Caco-2 (cell line): ENCODE data around the gene ELL3. TPM values are rescaled to one million over a fixed set of nuclear protein-coding genes. Genes with fewer than 3 reads are reported as not detected.

Source experiments
- BruUV-seq: library from RNA; stranded (reverse); fragments of 400-500 nt; replicated peaks from 2 replicates; lab custom pipeline; 2021; lab: Mats Ljungman, UMichigan
- CTCF ChIA-PET: fragments of 300-600 bp; sonication (Branson Sonifier 250); formaldehyde crosslinking; loops from one replicate; lab custom pipeline; 2022; ENCODE audit warnings: antibody characterized with exemption; lab: Charles Lee
- POLR2A ChIA-PET: fragments of 300-600 bp; sonication (Branson Sonifier 250); formaldehyde crosslinking; loops from one replicate; lab custom pipeline; 2022; ENCODE audit warnings: antibody characterized with exemption; lab: Charles Lee
- DNase-seq, 2 experiments: peaks; one replicate each; pipeline versions ENCODE4 v3.0.0 to v3.0.0-alpha.2; 2020 to 2022
- H3K27me3 ChIP-seq: replicated peaks from 2 replicates; pipeline ENCODE4 v1.6.0; 2011; ENCODE audit warnings: low read length; ENCODE audit not compliant: control insufficient read depth, insufficient read depth
- H3K36me3 ChIP-seq: 2 replicates; pipeline ENCODE4 v1.5.1; 2011; ENCODE audit warnings: low read length; ENCODE audit not compliant: control insufficient read depth, insufficient read depth
- H3K4me1 ChIP-seq: fragments of 250-450 bp; sonication (Bioruptor Pico); 2 replicates; pipeline ENCODE4 v1.5.1; 2020; ENCODE audit warnings: mild to moderate bottlenecking
- H3K4me3 ChIP-seq: 2 replicates; pipeline ENCODE4 v1.5.1; 2011; ENCODE audit warnings: low read depth, mild to moderate bottlenecking, control low read depth, low read length
- H3K9me3 ChIP-seq: fragments of 250-450 bp; sonication (Bioruptor Pico); 2 replicates; pipeline ENCODE4 v1.5.1; 2020; ENCODE audit warnings: mild to moderate bottlenecking, moderate library complexity
- H3K27ac Mint-ChIP-seq: one replicate; pipeline ENCODE4 v1.8.0; 2022; ENCODE audit warnings: mixed read lengths; ENCODE audit not compliant: unreplicated experiment
- H3K27me3 Mint-ChIP-seq: one replicate; pipeline ENCODE4 v1.8.0; 2022; ENCODE audit warnings: mixed read lengths; ENCODE audit not compliant: insufficient read depth, unreplicated experiment
- H3K36me3 Mint-ChIP-seq: one replicate; pipeline ENCODE4 v1.8.0; 2022; ENCODE audit warnings: mild to moderate bottlenecking, mixed read lengths; ENCODE audit not compliant: insufficient read depth, unreplicated experiment
- H3K4me1 Mint-ChIP-seq: one replicate; pipeline ENCODE4 v1.8.0; 2022; ENCODE audit warnings: low read depth, mixed read lengths; ENCODE audit not compliant: unreplicated experiment
- H3K4me3 Mint-ChIP-seq: one replicate; pipeline ENCODE4 v1.8.0; 2022; ENCODE audit warnings: mild to moderate bottlenecking, moderate library complexity, mixed read lengths; ENCODE audit not compliant: unreplicated experiment
- H3K9me3 Mint-ChIP-seq: one replicate; pipeline ENCODE4 v1.8.0; 2022; ENCODE audit warnings: mixed read lengths; ENCODE audit not compliant: unreplicated experiment
- intact Hi-C: fragments of 100-400 bp; cut with micrococcal nuclease; formaldehyde crosslinking; loops from one replicate; pipeline ENCODE4 v1.10.0; 2022; ENCODE audit not compliant: unreplicated experiment
- total RNA-seq: library from RNA; stranded (reverse); gene quantifications from 2 replicates; pipeline ENCODE4 v1.2.3, GENCODE V29; 2022
- TF ChIP-seq, protein P1 (sequence below), 2 experiments: fragments of 200-600 bp in 1 of 2; IDR thresholded peaks; 1 replicate in 1 of 2; 2 replicates in 1 of 2; pipeline versions ENCODE4 v1.5.1 to v1.8.0; 2011 to 2022; ENCODE audit warnings: antibody characterized with exemption in 1 of 2, control low read depth in 1 of 2, inconsistent platforms in 1 of 2, low read depth in 1 of 2, low read length in 1 of 2, mild to moderate bottlenecking in 1 of 2, moderate library complexity in 1 of 2; ENCODE audit not compliant: insufficient read depth in 1 of 2, severe bottlenecking in 1 of 2, unreplicated experiment in 1 of 2

The ELL3 gene
- total RNA-seq, 1 experiment from 2014 or later = 0.18 TPM

DNA sequence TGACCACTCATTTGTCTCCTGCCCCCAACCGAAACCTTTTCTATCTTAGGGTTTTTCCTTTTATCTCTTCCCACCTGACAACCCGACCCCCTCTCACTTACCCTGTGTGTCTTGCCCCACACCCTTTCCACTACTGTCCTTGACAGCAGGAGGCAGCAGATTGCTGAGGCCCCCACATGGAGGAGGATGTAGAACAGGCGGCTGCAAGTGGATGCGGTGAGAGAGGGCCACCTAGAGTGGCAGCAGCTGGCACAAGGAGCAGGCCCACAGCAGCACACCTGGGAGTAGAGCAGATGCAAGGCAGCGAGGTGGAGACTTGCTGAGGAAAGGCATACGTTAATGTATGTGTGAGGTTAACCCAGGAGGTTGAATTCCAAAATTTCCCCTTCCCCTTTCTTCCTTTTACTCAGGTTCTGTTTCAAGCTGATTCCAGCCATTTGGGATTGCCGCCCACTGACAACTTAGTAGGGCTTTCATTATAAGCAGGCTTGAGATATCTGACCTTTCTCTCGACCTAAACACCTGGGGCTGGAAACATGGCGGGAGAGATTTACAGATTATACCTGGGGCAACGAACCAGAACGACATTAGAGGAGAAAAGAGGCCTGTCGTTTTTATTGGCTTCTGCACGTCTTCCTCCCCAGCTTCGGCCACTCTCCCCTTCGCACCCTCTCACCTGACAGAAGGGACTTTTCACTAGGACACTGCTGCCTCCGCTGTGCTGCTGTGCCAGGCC, 22.6 kb upstream of the ELL3 start:
- Histone ChIP-seq H3K4me3 (no peak overlapping the region), H3K4me1 (peaks cover 13% of the 10 kb centered on the region), H3K36me3 (peaks cover 7% of the 10 kb centered on the region), H3K27me3 (no peaks in the 10 kb centered on the region), H3K9me3 (no peaks in the 10 kb centered on the region)
- H3K36me3 Mint-ChIP-seq = peaks cover 74% of the 10 kb centered on the region
- ChIA-PET CTCF (no interaction called here), POLR2A (no interaction called here)
- peak overlapping the region; percentile 98 for H3K4me3 Mint-ChIP-seq
- no TSS peak for BruUV-seq
- H3K27ac Mint-ChIP-seq = peak overlapping the region; percentile 99
- TF ChIP-seq, protein P1, sequence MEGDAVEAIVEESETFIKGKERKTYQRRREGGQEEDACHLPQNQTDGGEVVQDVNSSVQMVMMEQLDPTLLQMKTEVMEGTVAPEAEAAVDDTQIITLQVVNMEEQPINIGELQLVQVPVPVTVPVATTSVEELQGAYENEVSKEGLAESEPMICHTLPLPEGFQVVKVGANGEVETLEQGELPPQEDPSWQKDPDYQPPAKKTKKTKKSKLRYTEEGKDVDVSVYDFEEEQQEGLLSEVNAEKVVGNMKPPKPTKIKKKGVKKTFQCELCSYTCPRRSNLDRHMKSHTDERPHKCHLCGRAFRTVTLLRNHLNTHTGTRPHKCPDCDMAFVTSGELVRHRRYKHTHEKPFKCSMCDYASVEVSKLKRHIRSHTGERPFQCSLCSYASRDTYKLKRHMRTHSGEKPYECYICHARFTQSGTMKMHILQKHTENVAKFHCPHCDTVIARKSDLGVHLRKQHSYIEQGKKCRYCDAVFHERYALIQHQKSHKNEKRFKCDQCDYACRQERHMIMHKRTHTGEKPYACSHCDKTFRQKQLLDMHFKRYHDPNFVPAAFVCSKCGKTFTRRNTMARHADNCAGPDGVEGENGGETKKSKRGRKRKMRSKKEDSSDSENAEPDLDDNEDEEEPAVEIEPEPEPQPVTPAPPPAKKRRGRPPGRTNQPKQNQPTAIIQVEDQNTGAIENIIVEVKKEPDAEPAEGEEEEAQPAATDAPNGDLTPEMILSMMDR (IDR thresholded peaks at IDR 0.05; ENCODE audit: insufficient read depth in 1 of 2, low read depth in 1 of 2, low read length in 1 of 2, severe bottlenecking in 1 of 2, unreplicated experiment in 1 of 2) = no peak
- no peaks in the 10 kb centered on the region for H3K27me3 Mint-ChIP-seq
- H3K9me3 Mint-ChIP-seq = no peaks in the 10 kb centered on the region
- peak; percentile 18 to 36 for DNase-seq
- H3K4me1 Mint-ChIP-seq = peaks cover 26% of the 10 kb centered on the region
- intact Hi-C loops = no loop called here

DNA sequence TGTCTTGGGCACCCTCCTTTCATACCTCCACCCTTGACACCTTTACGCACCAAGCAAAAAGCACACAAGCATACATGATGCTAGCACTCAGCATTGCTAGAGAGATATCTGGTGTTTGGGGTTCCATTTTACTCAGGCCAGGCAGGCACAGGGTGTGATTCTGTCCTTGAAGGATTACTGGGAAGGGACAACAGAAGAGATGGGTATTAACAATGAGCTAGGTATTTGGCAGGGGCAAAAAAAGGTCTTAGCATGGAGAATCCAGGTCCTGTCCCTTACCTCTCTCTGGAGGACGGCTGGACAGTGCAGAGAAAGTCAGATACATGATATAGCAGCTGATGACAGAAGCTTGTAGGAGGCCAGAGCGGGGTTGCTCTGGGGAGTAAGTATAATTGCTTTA, 19.8 kb upstream of the ELL3 start:
- POLR2A ChIA-PET = interaction anchor here (0.6 kb wide), 1 partner anchor 25 kb away, joined by 3 read pairs; no protein-coding TSS in a partner anchor
- Mint-ChIP-seq H3K27me3 (no peaks in the 10 kb centered on the region), H3K4me1 (peaks cover 34% of the 10 kb centered on the region), H3K4me3 (no peak overlapping the region), H3K27ac (no peak overlapping the region), H3K9me3 (no peaks in the 10 kb centered on the region), H3K36me3 (peaks cover 80% of the 10 kb centered on the region)
- no peak overlapping the region for H3K4me3 ChIP-seq
- peaks cover 9% of the 10 kb centered on the region for H3K36me3 ChIP-seq
- TF ChIP-seq, protein P1 (IDR thresholded peaks at IDR 0.05; ENCODE audit: insufficient read depth in 1 of 2, low read depth in 1 of 2, low read length in 1 of 2, severe bottlenecking in 1 of 2, unreplicated experiment in 1 of 2) = no peak
- intact Hi-C loops = no loop called here
- H3K9me3 ChIP-seq = no peaks in the 10 kb centered on the region
- H3K27me3 ChIP-seq = no peaks in the 10 kb centered on the region
- peaks cover 20% of the 10 kb centered on the region for H3K4me1 ChIP-seq
- no TSS peak for BruUV-seq
- DNase-seq = no peak
- CTCF ChIA-PET = no interaction called here

DNA sequence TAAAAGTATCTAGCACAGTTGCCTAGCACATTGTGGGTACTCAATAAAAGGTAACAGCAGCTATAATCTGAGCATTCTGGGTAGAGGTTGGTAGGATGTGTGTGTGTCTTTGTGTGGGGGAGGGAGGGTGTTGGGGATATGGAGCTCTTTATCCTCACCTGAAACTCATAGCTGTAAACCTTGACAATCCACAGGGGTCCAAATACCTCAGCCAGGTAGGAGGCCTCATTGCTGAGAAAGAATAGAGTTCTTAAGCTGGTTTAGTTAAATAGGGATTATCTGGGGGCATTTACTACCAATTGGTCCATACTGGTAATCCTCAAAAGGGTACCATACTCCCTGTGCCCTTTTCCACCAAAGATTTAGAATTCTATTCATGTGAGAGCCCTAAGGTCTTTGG, 19.2 kb upstream of the ELL3 start:
- Mint-ChIP-seq H3K27me3 (no peaks in the 10 kb centered on the region), H3K4me3 (no peak overlapping the region), H3K9me3 (no peaks in the 10 kb centered on the region), H3K36me3 (peaks cover 74% of the 10 kb centered on the region), H3K27ac (no peak overlapping the region), H3K4me1 (peaks cover 29% of the 10 kb centered on the region)
- ChIA-PET POLR2A (interaction anchor here (0.6 kb wide), 2 partner anchors 26 to 393 kb away, joined by 3 read pairs; no protein-coding TSS in a partner anchor), CTCF (no interaction called here)
- no peak for DNase-seq
- TF ChIP-seq, protein P1 (IDR thresholded peaks at IDR 0.05; ENCODE audit: insufficient read depth in 1 of 2, low read depth in 1 of 2, low read length in 1 of 2, severe bottlenecking in 1 of 2, unreplicated experiment in 1 of 2) = no peak
- no peak overlapping the region for H3K4me3 ChIP-seq
- intact Hi-C loops = no loop called here
- BruUV-seq = no TSS peak
- no peaks in the 10 kb centered on the region for H3K9me3 ChIP-seq
- H3K36me3 ChIP-seq = peaks cover 9% of the 10 kb centered on the region
- no peaks in the 10 kb centered on the region for H3K27me3 ChIP-seq
- H3K4me1 ChIP-seq = peaks cover 24% of the 10 kb centered on the region
